ENCODE results near the gene GSN.

GSN gene

GRCh38 chr9:121304707-121305106 is 36.7 kb downstream of the GSN start:
- Histone ChIP-seq H3K27ac (no peak overlapping the region), H2AFZ (ENCODE audit: low read depth) (no peak overlapping the region), H3K4me3 (IDR thresholded peaks at IDR 0.05; ENCODE audit: insufficient read depth, low read depth, low read length) (no peak overlapping the region), H4K20me1 (ENCODE audit: insufficient read depth) (no peaks in the 10 kb centered on the region), H3K4me1 (ENCODE audit: low read depth, poor library complexity, severe bottlenecking) (no peaks in the 10 kb centered on the region), H3K79me2 (ENCODE audit: insufficient read depth, low read depth) (no peaks in the 10 kb centered on the region), H3K9ac (no peak overlapping the region), H3K4me2 (no peak overlapping the region), H3K27me3 (ENCODE audit: insufficient read depth, low read depth) (no peaks in the 10 kb centered on the region), H3K36me3 (ENCODE audit: insufficient read depth) (no peaks in the 10 kb centered on the region)
- no peak for TF ChIP-seq CTCF (conservative IDR thresholded peaks at IDR 0.05; ENCODE audit: low read depth, low read length)

DNA sequence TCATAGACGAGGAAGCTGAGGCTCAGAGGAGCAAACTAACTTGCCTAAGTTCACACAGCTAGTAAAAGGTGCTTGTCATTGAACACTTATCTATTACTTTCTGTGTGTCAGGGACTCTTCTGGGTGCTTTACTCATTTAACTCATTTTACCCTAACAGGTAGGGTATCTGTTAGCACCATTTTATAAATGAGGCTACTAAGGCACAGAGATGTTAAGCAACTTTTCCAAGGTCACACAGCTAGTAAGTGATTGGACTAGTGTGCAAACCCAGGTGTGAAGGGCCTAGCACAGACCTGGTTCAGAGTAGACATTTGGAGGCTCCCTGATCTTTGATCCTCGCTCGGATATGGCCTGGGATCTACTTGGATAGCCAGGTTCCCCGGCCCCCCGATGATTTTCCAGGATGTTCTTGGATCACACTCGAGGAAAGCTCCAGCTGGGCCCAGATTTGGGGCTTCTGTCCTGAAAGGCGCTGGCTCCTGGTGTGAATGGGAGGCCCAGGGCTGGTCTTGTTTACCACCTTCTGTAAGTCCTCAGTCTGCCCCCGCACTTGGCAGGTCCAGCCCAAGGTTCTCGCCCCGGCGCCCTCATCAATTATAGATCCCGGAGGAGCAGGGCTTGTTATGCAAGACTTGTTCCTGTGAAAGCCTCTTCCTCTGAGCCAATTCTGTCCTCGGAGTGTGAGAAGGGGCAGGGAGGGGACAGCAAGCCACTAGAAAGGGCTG is 37.5 kb downstream of the GSN start:
- H3K4me2 ChIP-seq: no peak overlapping the region
- no peaks in the 10 kb centered on the region for H3K79me2 ChIP-seq (ENCODE audit: insufficient read depth, low read depth)
- no peak overlapping the region for H3K4me3 ChIP-seq (IDR thresholded peaks at IDR 0.05; ENCODE audit: insufficient read depth, low read depth, low read length)
- TF ChIP-seq CTCF (conservative IDR thresholded peaks at IDR 0.05; ENCODE audit: low read depth, low read length): no peak
- H3K27ac ChIP-seq: no peak overlapping the region
- no peaks in the 10 kb centered on the region for H3K4me1 ChIP-seq (ENCODE audit: low read depth, poor library complexity, severe bottlenecking)
- no peak overlapping the region for H3K9ac ChIP-seq
- H3K36me3 ChIP-seq (ENCODE audit: insufficient read depth): no peaks in the 10 kb centered on the region
- H3K27me3 ChIP-seq (ENCODE audit: insufficient read depth, low read depth): no peaks in the 10 kb centered on the region
- H2AFZ ChIP-seq (ENCODE audit: low read depth): no peak overlapping the region
- no peaks in the 10 kb centered on the region for H4K20me1 ChIP-seq (ENCODE audit: insufficient read depth)

GRCh38 chr9:121307976-121308375 is 40.0 kb downstream of the GSN start:
- no peak for TF ChIP-seq CTCF (conservative IDR thresholded peaks at IDR 0.05; ENCODE audit: low read depth, low read length)
- Histone ChIP-seq H3K36me3 (ENCODE audit: insufficient read depth) (no peaks in the 10 kb centered on the region), H3K4me2 (no peak overlapping the region)

DNA sequence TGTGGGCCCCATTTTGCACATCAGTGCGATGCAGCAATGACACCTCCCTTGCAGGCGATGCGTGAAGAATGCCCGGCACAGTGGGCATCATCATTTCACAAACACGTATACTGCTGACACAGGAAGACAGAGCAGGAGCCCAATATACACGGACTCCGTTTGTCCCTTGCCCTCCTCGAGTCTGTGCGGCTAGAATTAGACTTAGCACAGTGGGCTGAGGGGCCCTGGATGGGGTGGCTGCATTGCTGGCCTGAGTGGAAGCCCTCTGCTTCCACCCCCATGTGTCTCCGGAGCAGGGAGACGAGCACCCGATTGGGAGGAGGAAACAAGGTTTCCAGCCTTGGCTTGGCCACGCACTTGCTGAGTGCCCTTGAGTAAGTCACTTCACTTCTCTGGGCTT is 40.8 kb downstream of the GSN start:
- Histone ChIP-seq H4K20me1 (ENCODE audit: insufficient read depth) (no peaks in the 10 kb centered on the region), H3K27ac (no peak overlapping the region), H3K36me3 (ENCODE audit: insufficient read depth) (no peaks in the 10 kb centered on the region), H2AFZ (ENCODE audit: low read depth) (no peak overlapping the region), H3K4me3 (IDR thresholded peaks at IDR 0.05; ENCODE audit: insufficient read depth, low read depth, low read length) (no peak overlapping the region), H3K4me2 (no peak overlapping the region), H3K79me2 (ENCODE audit: insufficient read depth, low read depth) (no peaks in the 10 kb centered on the region), H3K27me3 (ENCODE audit: insufficient read depth, low read depth) (no peaks in the 10 kb centered on the region), H3K9ac (no peak overlapping the region), H3K4me1 (ENCODE audit: low read depth, poor library complexity, severe bottlenecking) (no peaks in the 10 kb centered on the region)
- no peak for TF ChIP-seq CTCF (conservative IDR thresholded peaks at IDR 0.05; ENCODE audit: low read depth, low read length)

More at GRCh38 chr9:121307976-121308375, 40.0 kb downstream of the GSN start:
- Histone ChIP-seq H3K79me2 (ENCODE audit: insufficient read depth, low read depth) (no peaks in the 10 kb centered on the region), H3K27me3 (ENCODE audit: insufficient read depth, low read depth) (no peaks in the 10 kb centered on the region), H3K4me1 (ENCODE audit: low read depth, poor library complexity, severe bottlenecking) (no peaks in the 10 kb centered on the region), H4K20me1 (ENCODE audit: insufficient read depth) (no peaks in the 10 kb centered on the region), H3K27ac (no peak overlapping the region), H3K9ac (no peak overlapping the region), H3K4me3 (IDR thresholded peaks at IDR 0.05; ENCODE audit: insufficient read depth, low read depth, low read length) (no peak overlapping the region), H2AFZ (ENCODE audit: low read depth) (no peak overlapping the region)

Data from KMS-11 (cell line).